GM18508 (cell line): ENCODE data around the gene PPP1R15A.
"Not testable (repeated sequence)": the region's sequence is repeated elsewhere in the genome, so short reads cannot be mapped to it uniquely, and the experiment has no call there.

Experiments
- ATAC-seq: cut with Tn5 transposase; IDR thresholded peaks from one replicate; pipeline ENCODE4 v1.9.1; 2021; ENCODE audit warnings: moderate number of reproducible peaks; ENCODE audit not compliant: insufficient read depth, unreplicated experiment

The PPP1R15A gene

DNA sequence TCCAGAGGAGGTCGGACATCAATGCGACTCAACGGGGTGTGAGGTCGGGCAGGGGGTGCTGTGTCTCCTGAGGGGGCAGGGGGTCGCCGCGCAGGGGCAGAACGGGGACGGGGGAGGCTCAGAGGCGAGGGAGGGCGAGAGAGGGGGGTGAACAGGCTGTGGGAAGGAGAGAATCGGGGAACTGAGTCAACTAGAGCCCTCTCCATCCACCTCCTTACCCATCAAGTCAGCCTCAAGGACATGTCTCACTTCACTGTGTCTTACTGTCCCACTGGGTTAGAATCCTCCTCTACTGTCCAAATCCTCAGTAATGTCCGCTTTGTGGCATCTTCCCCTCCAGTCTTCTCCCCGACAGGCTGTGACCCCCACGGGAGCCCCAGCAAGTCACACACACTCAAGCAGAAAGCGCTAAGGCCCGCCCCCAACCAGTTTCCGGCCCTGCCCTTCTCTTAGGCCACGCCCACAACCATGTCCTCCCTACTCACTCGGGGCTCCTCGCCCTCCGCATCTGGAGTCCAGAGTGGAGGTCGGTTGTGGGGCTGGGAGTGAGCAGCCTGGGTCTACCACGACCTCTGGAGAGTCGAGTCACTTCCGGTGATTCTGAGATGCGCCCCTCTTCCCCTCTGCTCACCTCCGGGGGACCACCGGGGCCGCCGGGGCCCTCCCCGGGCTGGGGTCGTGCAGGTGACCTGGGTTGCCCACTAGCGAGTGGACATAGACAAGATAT lies 13.1 kb upstream of the PPP1R15A start:
- no peak for ATAC-seq

DNA sequence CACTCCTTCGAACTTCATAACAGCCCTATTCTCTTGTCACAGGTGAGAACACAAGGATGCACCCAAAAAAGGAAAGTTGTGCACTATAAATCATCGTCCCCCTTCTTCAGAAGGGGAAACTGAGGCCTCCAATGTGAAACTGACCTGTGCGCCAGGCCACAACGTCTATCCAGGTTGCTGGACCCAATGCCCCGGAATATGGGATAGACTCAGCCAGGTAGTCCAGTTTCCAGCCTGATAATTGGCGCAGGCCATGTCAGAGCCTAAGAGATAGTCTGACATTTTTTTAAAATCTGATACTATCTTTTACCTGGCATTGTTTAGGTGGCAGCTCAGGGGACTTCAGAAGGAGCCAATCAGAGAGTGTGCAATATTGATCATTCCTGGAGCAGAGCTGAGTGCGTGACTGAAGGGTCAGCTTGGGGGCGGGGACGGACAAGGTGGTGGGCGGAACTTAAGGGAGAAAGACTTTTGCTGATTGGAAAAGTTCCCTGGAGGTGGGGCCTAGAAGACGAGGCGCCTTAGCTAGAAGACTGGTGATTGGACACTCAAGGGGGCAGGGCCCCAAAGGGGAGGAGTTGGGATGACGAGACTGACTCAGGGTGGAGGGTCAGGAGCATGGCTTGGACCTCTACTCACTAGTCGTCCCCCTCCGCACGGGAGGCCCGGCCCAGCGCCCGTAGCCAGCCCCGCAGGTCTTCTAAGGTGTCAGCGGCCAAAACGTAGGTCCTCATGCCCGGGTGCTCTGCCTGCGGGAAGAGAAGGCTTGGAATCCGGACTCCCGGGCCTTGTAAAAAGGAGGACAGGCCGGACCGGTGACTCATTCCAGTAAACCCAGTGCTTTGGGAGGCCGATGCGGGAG lies 12.3 kb upstream of the PPP1R15A start:
- no peak for ATAC-seq

DNA sequence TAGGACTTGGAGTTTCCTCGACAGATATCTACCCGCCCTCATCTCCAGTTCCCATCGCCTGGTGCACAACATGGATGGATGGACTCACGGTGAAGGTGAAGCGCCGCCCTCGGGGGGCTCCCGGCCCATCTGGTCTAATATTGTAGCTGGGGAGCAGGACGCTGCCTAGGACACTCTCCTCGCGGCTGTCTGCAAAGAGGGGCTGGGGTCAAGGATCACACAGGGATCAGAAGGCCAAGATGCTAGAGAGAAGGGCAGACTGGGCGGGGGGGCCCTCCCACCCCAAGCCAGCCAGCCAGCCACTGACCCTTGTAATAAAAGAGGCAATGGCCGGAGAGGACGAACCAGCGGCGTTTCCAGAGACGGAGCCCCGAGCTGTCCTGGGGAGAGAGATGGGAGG lies 10.9 kb upstream of the PPP1R15A start:
- no peak for ATAC-seq

DNA sequence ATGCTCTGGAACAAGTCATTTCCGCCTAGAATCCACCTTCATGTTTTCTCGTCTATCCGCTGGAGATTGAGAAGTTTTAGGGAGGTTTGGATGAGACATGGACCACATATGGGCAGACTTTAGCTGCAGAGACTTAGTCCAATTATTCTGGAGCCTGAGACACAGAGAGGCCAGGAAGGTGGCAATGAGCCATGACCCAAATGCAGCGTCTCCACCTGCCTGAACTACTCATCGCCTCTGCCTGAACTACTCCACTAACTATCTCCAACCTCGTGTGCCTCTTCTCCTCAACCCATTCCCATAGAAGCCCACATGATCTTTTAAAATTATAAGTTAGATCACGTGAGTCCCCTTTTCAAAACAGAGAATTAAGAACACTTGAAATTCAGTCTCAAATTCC lies 9.4 kb upstream of the PPP1R15A start:
- ATAC-seq = no peak

DNA sequence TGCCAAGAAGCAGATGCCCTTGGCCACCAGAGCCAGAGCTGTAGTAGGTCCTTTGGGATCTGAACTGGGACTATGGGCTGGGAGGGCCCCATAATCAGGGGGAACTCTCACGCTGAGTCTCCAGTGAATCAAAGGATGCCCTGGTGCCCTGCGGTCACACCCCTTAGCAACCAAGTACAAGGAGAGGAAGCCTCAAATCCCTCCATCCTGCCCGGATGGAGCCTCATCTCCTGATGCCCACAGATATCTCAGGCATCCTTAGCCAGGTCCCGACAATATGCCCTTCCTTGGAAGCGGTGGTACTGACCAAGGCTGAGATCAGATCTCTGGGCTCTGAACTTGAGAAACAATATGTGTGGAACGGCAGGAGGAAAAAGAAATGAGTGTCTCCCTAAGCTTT lies 5.5 kb upstream of the PPP1R15A start:
- ATAC-seq = no peak

DNA sequence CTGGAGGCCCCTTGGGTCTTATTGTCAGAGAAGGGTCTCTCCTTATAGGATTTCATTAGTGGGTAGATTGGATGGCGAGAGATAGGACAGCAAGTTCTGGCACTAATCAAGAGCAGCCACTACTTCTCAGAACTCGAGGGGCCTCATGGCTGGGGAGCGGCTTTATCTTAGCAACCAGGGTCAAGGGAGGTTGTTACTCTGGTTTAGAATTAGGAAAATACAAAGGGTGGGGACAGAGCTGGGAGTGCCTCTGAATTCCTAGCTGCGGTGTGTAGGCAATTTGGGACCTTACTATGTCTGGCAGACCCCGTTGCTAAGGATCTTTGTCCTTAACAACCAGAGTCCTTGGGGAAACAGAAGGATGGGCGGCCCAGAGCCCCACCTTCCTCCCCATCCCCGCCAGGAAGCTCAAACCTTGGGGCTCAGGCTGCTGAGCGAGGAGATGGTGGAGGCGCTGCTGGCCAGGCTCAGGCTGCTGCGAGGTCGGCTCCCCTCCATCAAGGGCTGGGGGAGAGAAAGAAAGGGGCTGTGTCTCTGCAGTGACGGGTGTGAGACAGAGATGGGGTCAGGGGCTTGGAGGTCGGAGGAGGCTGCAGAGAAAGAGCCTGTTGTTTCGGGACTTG lies 5.0 kb upstream of the PPP1R15A start:
- no peak for ATAC-seq

DNA sequence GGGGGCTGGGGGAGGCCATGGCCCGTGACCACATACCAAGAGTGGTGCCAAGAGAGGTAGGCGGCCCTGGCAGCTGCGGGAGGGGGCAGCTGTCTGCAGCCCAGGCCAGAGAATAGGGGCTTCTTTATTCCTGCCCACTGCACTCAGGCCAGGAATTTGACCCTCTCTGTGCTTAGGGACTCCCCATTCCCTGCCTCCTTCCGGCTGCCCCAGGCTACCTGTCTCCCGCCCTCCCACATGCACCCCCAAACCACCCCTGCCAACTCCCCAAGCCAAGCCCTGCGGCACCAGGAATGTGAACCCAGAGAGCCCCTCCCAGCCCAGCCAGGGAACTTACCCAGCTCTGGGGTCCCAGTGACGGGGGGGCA lies 4.5 kb upstream of the PPP1R15A start:
- ATAC-seq = no peak

DNA sequence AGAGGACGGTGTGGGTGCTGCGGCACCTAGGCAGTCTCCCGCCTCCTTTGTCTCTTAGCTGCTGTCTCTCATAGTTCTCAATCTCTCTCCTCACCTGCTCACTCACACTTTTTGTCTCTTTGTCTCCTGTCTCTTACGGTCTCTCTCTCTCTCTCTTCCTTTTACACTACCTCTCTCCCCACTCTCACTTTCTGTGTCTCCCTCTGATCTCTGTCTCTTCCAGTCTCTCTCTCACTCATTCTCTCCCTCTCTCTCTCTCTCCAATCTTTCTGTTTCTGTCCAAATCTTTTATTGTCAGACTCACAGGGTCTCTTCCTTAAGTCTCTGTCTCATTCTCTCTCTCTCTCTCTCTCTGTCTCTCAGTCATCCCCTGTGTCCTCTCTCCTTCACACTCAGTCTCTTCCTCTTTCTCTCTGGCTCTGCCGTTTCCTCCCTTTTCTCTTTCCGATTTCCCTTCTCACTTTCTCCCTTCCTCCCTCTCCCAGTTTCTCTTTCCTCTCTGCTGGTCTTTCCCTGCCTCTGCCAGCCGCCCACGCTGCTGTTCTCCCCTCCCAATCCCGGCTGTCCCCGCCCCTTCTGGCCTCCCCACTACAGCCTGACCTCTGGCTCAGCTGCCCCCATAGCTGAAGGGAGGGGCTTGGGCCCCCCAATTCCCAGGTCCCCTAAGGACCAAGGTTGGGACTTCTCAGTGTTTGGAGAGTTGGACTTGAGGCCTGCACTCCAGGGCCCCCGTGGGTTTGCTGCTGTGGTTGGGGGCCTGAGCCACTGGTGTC lies 3.9 kb upstream of the PPP1R15A start, which contains the start of gene PLEKHA4:
PLEKHA4 (minus strand) TSS at position 504 of the 773 bp plus-strand sequence. CDS start 997 bp downstream, outside the sequence.
- no peak for ATAC-seq

DNA sequence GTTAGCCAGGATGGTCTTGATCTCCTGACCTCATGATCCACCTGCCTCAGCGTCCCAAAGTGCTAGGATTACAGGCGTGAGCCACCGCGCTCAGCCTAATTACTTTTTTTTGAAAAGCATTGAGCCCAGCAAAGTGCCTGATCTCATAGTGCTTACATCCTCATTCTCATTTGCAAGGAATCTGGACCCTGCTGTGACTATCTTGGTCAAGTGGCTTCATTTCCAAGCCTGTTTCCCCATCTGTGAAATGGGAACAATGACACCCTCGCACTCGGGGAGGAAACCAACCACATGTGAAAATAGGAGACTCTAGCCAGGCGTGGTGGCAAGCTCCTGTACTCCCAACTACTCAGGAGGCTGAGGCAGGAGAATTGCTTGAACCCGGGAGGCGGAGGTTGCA lies 2.2 kb upstream of the PPP1R15A start:
- ATAC-seq = no peak

DNA sequence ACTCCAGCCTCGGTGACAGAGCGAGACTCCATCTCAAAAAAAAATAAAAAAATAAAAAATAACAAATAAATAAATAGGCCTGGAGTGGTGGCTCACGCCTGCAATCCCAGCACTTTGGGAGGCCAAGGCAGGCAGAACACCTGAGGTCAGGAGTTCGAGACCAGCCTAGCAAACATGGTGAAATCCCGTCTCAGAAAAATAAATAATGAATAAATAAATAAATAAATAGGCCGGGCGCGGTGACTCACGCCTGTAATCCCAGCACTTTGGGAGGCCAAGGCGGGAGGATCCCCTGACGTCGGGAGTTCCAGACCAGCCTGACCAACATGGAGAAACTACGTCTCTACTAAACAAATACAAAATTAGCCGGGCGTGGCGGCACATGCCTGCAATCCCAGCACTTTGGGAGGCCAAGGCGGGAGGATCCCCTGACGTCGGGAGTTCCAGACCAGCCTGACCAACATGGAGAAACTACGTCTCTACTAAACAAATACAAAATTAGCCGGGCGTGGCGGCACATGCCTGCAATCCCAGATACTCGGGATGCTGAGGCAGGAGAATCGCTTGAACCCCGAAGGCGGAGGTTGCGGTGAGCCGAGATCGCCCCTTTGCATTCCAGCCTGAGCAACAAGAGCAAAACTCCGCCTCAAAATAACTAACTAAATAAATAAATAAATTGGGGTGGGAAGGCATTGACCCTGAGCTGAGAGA lies 595 bp upstream of the PPP1R15A start:
- not testable (repeated sequence) for ATAC-seq

DNA sequence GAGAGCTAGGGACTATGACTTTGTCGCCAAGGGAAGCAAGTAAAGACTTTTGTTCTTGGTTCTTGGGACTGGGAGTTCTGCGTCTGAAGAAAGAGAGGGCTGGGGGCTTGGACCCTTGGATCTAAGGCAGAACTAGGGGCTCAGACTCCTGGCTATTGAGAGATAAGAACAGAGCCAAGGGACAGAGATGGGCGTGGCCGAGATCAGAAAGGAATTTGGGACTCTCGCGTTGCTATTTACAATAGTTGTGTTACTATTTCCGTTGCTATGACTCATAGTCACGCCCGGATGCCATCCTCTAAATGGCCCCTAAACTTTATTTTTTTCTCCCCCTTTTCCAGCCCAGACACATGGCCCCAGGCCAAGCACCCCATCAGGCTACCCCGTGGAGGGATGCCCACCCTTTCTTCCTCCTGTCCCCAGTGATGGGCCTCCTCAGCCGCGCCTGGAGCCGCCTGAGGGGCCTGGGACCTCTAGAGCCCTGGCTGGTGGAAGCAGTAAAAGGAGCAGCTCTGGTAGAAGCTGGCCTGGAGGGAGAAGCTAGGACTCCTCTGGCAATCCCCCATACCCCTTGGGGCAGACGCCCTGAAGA lies 759 bp downstream of the PPP1R15A start:
- no peak for ATAC-seq

DNA sequence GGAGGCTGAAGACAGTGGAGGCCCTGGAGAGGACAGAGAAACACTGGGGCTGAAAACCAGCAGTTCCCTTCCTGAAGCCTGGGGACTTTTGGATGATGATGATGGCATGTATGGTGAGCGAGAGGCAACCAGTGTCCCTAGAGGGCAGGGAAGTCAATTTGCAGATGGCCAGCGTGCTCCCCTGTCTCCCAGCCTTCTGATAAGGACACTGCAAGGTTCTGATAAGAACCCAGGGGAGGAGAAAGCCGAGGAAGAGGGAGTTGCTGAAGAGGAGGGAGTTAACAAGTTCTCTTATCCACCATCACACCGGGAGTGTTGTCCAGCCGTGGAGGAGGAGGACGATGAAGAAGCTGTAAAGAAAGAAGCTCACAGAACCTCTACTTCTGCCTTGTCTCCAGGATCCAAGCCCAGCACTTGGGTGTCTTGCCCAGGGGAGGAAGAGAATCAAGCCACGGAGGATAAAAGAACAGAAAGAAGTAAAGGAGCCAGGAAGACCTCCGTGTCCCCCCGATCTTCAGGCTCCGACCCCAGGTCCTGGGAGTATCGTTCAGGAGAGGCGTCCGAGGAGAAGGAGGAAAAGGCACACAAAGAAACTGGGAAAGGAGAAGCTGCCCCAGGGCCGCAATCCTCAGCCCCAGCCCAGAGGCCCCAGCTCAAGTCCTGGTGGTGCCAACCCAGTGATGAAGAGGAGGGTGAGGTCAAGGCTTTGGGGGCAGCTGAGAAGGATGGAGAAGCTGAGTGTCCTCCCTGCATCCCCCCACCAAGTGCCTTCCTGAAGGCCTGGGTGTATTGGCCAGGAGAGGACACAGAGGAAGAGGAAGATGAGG lies 1.5 kb downstream of the PPP1R15A start:
- no peak for ATAC-seq

DNA sequence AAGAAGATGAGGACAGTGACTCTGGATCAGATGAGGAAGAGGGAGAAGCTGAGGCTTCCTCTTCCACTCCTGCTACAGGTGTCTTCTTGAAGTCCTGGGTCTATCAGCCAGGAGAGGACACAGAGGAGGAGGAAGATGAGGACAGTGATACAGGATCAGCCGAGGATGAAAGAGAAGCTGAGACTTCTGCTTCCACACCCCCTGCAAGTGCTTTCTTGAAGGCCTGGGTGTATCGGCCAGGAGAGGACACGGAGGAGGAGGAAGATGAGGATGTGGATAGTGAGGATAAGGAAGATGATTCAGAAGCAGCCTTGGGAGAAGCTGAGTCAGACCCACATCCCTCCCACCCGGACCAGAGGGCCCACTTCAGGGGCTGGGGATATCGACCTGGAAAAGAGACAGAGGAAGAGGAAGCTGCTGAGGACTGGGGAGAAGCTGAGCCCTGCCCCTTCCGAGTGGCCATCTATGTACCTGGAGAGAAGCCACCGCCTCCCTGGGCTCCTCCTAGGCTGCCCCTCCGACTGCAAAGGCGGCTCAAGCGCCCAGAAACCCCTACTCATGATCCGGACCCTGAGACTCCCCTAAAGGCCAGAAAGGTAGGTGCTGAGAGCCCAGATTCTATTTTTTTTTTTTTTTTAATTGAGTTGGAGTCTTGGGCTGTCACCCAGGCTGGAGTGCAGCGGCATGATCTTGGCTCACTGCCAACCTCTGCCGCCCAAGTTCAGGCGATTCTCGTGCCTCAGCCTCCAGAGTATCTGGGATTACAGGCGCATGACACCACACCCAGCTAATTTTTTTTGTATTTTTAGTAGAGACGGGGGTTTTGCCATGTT lies 2.3 kb downstream of the PPP1R15A start:
- ATAC-seq = no peak

DNA sequence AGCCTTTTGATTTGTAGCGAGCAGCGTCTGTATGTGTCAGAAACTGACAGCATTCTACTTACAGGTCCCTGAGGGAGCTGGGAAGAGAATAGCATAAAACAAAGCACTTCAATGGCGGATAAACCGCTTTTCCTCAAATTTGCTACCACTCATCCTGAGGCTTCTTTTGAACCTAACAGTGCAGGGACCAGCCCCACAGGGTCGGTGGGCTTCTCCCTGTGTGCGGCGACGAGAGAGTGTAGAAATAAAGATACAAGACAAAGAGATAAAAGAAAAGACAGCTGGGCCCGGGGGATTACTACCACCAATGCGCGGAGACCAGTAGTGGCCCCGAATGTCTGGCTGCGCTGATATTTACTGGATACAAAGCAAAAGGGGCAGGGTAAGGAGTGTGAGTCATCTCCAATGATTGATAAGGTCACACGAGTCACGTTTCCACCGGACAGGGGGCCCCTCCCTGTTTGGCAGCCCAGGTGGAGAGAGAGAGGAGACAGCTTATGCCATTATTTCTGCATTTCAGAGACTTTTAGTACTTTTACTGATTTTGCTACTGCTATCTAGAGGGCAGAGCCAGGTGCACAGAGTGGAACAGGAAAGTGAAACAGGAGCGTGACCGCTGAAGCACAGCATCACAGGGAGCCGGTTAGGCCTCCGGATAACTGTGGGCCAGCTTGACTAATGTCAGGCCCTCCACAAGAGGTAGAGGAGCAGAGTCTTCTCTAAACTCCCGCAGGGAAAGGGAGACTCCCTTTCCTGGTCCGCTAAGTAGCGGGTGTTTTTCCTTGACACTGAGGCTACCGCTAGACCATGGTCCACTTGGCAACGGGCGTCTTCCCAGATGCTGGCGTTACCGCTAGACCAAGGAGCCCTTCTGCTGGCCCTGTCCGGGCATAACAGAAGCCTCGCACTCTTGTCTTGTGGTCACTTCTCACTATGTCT lies 4.1 kb downstream of the PPP1R15A start:
- not testable (repeated sequence) for ATAC-seq

DNA sequence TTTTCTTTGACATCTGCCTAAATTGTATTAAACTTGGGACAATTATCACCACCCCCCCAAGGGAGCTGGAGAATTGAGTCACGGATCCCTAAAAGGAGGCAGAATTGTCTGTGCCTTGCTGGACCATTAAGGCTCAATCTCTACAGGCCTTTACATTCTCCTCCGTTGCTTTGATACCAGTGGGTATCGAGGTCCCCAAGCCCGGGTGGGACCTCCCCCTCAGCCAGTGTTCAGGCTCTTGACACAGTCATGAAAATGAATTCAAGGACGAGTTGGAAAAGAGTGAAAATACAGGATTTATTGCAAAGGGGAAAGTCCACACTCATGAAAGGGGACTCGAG lies 5.6 kb downstream of the PPP1R15A start:
- ATAC-seq = no peak

DNA sequence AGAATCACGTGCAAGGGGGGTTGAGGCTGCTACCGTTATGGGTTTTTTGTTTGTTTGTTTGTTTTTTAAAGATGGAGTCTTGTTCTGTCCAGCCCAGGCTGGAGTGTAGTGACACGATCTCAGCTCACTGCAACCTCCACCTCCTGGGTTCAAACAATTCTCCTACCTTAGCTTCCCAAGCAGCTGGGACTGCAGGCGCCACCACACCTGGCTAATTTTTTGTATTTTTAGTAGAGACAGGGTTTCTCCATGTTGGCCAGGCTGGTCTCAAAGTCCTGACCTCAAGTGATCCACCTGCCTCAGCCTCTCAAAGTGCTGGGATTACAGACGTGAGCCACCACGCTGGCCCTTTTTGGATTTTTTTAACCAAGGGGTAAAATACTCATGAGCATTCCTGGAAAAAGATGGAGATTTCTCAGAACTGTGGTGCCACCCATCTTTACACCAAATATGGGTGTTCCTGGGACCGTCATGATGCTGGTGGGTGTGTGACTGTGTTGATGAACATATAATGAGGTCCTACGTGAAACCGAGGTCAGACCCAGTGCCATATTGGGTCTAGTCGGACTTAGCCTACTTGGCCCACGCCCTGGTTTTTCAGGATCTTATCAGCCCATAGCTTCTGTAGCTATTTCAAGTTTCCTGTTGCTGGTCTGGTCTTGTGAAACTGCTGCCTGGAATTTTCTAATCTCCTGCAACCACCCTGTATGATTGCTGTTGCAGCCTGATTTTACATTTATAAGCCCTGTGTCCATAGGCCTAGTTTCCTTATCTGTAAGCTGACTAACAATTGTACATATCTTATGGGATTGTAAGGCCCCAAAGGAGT lies 6.2 kb downstream of the PPP1R15A start:
- no peak for ATAC-seq
